ENCODE measurements around the gene PHGDH.

PHGDH gene

DNA sequence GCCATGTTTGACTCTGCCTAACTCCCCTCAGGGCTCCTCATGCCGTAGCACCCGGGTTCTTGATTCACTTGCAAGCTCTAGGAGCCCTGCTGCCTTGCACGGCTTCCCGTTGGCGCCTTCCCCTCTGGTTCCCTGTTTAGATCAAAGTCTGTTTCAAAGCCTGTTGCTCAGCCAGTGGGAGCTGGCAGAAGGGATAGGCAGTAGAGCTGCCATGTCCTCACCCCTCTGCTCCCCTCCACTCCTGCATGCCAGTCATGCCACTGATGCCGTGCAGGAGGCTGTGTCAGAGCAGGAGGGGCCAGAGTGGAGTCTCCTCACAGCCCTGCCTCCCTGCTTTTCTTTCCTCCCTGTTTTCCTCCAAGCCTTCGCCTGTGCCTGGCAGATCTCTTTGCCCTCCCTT, 30.5 kb downstream of the PHGDH start:
- no peak overlapping the region for H3K4me3 ChIP-seq (ENCODE audit: low read depth, low read length, poor library complexity, severe bottlenecking)
- H3K36me3 ChIP-seq (ENCODE audit: insufficient read depth, low read length): peaks cover 60% of the 10 kb centered on the region

DNA sequence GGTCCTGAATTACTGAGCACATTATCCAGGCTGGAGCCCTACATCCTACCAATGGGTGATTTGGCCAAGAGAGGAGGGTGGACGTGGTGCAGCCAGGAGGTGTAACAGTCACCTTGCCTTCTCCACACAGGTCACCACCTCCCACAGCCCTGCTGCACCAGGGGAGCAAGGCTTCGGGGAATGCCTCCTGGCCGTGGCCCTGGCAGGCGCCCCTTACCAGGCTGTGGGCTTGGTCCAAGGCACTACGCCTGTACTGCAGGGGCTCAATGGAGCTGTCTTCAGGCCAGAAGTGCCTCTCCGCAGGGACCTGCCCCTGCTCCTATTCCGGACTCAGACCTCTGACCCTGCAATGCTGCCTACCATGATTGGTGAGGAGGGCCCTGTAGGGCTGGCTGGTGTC, 30.9 kb downstream of the PHGDH start:
- Histone ChIP-seq H3K4me2 (ENCODE audit: low read length) (no peak overlapping the region), H2AFZ (ENCODE audit: low read length) (no peak overlapping the region), H3K9ac (ENCODE audit: low read length) (no peak overlapping the region), H3K79me2 (ENCODE audit: insufficient read depth, low read length) (no peaks in the 10 kb centered on the region), H4K20me1 (ENCODE audit: insufficient read depth, low read length) (no peaks in the 10 kb centered on the region), H3K27ac (ENCODE audit: low read depth, low read length, poor library complexity, severe bottlenecking) (no peak overlapping the region), H3K27me3 (ENCODE audit: insufficient read depth, low read length) (no peaks in the 10 kb centered on the region), H3K9me2 (ENCODE audit: low read depth, low read length) (no peaks in the 10 kb centered on the region), H3K36me3 (ENCODE audit: insufficient read depth, low read length) (peaks cover 58% of the 10 kb centered on the region), H3K9me3 (ENCODE audit: low read length) (no peaks in the 10 kb centered on the region), H3F3A (ENCODE audit: insufficient read depth, low read length) (no peaks in the 10 kb centered on the region), H3K4me1 (ENCODE audit: insufficient read depth, low read length, severe bottlenecking) (no peaks in the 10 kb centered on the region), H3K4me3 (ENCODE audit: low read depth, low read length, poor library complexity, severe bottlenecking) (no peak overlapping the region)
- TF ChIP-seq, protein P1, sequence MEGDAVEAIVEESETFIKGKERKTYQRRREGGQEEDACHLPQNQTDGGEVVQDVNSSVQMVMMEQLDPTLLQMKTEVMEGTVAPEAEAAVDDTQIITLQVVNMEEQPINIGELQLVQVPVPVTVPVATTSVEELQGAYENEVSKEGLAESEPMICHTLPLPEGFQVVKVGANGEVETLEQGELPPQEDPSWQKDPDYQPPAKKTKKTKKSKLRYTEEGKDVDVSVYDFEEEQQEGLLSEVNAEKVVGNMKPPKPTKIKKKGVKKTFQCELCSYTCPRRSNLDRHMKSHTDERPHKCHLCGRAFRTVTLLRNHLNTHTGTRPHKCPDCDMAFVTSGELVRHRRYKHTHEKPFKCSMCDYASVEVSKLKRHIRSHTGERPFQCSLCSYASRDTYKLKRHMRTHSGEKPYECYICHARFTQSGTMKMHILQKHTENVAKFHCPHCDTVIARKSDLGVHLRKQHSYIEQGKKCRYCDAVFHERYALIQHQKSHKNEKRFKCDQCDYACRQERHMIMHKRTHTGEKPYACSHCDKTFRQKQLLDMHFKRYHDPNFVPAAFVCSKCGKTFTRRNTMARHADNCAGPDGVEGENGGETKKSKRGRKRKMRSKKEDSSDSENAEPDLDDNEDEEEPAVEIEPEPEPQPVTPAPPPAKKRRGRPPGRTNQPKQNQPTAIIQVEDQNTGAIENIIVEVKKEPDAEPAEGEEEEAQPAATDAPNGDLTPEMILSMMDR (IDR thresholded peaks at IDR 0.05; ENCODE audit: low read length): no peak
- TF ChIP-seq EZH2 (IDR thresholded peaks at IDR 0.05; ENCODE audit: borderline replicate concordance, low read length): no peak

More for the DNA sequence above, 30.5 kb downstream of the PHGDH start:
- H2AFZ ChIP-seq (ENCODE audit: low read length): no peak overlapping the region
- H3K79me2 ChIP-seq (ENCODE audit: insufficient read depth, low read length): no peaks in the 10 kb centered on the region
- H4K20me1 ChIP-seq (ENCODE audit: insufficient read depth, low read length): no peaks in the 10 kb centered on the region
- H3K27me3 ChIP-seq (ENCODE audit: insufficient read depth, low read length): no peaks in the 10 kb centered on the region
- H3K9me2 ChIP-seq (ENCODE audit: low read depth, low read length): no peaks in the 10 kb centered on the region
- TF ChIP-seq EZH2 (IDR thresholded peaks at IDR 0.05; ENCODE audit: borderline replicate concordance, low read length): no peak
- TF ChIP-seq, protein P1 (IDR thresholded peaks at IDR 0.05; ENCODE audit: low read length): no peak
- H3K4me2 ChIP-seq (ENCODE audit: low read length): no peak overlapping the region
- H3K4me1 ChIP-seq (ENCODE audit: insufficient read depth, low read length, severe bottlenecking): no peaks in the 10 kb centered on the region
- H3K9me3 ChIP-seq (ENCODE audit: low read length): no peaks in the 10 kb centered on the region
- H3K9ac ChIP-seq (ENCODE audit: low read length): no peak overlapping the region
- no peak overlapping the region for H3K27ac ChIP-seq (ENCODE audit: low read depth, low read length, poor library complexity, severe bottlenecking)
- no peaks in the 10 kb centered on the region for H3F3A ChIP-seq (ENCODE audit: insufficient read depth, low read length)

DNA sequence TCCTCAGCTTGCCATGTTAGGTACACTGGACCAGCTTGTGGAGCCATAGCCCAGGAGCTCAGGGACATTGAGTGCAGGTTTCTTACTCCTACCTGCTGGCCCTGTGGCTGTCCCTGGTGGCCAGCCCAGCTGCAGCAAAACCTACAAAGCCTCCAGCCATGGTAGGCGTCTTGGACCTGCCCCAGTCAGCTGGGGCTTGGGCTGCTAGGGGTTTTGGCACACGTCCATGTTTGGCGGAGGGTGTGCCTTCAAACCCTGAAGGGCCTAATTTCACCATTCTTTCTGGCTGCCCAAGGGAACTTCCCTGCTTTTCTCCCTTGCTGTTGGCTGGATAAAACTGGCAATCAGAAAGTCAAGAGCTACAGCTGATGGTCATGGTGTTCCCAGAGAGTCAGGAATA, 31.6 kb downstream of the PHGDH start:
- Histone ChIP-seq H3K9me3 (ENCODE audit: low read length) (no peaks in the 10 kb centered on the region), H3F3A (ENCODE audit: insufficient read depth, low read length) (no peaks in the 10 kb centered on the region), H3K27me3 (ENCODE audit: insufficient read depth, low read length) (no peaks in the 10 kb centered on the region), H2AFZ (ENCODE audit: low read length) (no peak overlapping the region), H3K4me2 (ENCODE audit: low read length) (no peak overlapping the region), H3K9me2 (ENCODE audit: low read depth, low read length) (no peaks in the 10 kb centered on the region), H3K4me3 (ENCODE audit: low read depth, low read length, poor library complexity, severe bottlenecking) (no peak overlapping the region), H3K27ac (ENCODE audit: low read depth, low read length, poor library complexity, severe bottlenecking) (no peak overlapping the region), H3K4me1 (ENCODE audit: insufficient read depth, low read length, severe bottlenecking) (no peaks in the 10 kb centered on the region), H3K36me3 (ENCODE audit: insufficient read depth, low read length) (peaks cover 52% of the 10 kb centered on the region), H3K79me2 (ENCODE audit: insufficient read depth, low read length) (no peaks in the 10 kb centered on the region), H4K20me1 (ENCODE audit: insufficient read depth, low read length) (no peaks in the 10 kb centered on the region), H3K9ac (ENCODE audit: low read length) (no peak overlapping the region)
- no peak for TF ChIP-seq EZH2 (IDR thresholded peaks at IDR 0.05; ENCODE audit: borderline replicate concordance, low read length)
- TF ChIP-seq, protein P1 (IDR thresholded peaks at IDR 0.05; ENCODE audit: low read length): no peak

All from OCI-LY1 (cell line).